ENCODE measurements around the gene RASA3.
A peak's percentile ranks its signal among the peaks of the same experiment; 100 is the strongest.

The RASA3 gene

DNA sequence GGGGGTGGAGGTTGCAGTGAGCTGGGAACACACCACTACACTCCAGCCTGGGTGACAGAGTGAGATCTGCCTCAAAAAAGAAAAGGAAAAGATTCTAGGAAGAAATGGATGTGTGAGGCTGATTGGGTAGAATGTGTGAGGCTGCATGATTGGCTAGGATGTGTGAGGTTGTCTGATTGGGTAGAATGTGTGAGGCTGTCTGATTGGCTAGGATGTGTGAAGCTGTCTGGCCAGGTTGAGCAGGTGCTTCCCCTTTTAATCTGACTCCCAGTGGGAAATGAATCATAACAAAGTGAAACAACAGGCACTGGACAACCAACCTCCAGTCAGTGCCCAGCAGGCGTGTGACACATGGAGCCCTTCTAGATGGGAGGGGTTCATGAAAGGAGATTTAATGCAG lies 173.2 kb downstream of the RASA3 start:
- no peaks in the 10 kb centered on the region for H3K27me3 Mint-ChIP-seq (ENCODE audit: low read depth)
- no peaks in the 10 kb centered on the region for H3K4me1 Mint-ChIP-seq (ENCODE audit: low read depth)
- peaks cover 30% of the 10 kb centered on the region for H3K9me3 Mint-ChIP-seq
- no peak overlapping the region for H3K4me3 Mint-ChIP-seq
- DNase-seq (ENCODE audit: low spot score), result no peak
- no peak overlapping the region for H3K27ac Mint-ChIP-seq
- H3K36me3 Mint-ChIP-seq (ENCODE audit: low read depth), result peaks cover 8% of the 10 kb centered on the region

DNA sequence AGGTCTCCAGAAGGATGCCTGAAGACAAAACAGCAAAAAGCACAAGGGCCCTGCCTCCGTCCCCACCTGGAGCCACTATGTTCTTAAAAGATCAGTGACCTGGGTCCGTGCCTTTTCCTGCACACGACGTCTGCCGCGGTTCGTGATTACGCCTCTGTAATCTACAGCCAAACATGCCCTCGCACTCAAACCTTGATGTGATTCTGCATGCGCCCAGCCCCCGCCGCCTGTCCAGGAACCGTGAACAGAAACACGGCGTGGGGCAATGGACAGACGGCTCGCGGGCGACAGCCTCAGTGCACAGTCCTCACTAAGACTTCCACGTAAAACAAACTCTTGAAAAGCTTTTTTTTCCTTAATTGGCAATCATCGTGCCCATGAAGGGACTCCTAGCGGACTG lies 174.1 kb downstream of the RASA3 start:
- Mint-ChIP-seq H3K36me3 (ENCODE audit: low read depth) (peaks cover 8% of the 10 kb centered on the region), H3K4me1 (ENCODE audit: low read depth) (no peaks in the 10 kb centered on the region), H3K9me3 (peaks cover 30% of the 10 kb centered on the region), H3K27me3 (ENCODE audit: low read depth) (no peaks in the 10 kb centered on the region), H3K27ac (no peak overlapping the region), H3K4me3 (no peak overlapping the region)
- DNase-seq (ENCODE audit: low spot score), result no peak

DNA sequence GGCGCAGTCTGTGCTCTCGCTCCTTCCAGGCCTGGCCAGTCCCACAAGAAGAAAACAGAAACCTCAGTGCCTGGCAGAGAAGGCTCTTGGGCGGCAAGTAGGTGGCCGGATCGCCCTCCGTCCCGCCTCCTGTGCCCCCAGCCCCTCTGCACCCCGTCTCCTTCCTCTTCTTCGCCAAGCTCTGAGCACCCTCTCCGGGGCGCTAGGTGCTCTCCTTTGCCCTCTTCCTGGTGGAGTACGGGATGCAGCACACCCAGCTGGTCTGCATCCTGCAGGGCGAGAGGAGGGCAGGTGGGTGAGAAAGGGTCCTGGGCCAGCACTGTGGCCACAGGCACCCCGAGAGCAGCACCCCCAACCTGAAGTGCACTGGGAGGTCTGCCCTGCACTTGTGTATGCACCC lies 175.9 kb downstream of the RASA3 start:
- no peak overlapping the region for H3K27ac Mint-ChIP-seq
- no peak overlapping the region for H3K4me3 Mint-ChIP-seq
- peaks cover 30% of the 10 kb centered on the region for H3K9me3 Mint-ChIP-seq
- no peaks in the 10 kb centered on the region for H3K4me1 Mint-ChIP-seq (ENCODE audit: low read depth)
- no peak for DNase-seq (ENCODE audit: low spot score)
- no peaks in the 10 kb centered on the region for H3K27me3 Mint-ChIP-seq (ENCODE audit: low read depth)
- peaks cover 8% of the 10 kb centered on the region for H3K36me3 Mint-ChIP-seq (ENCODE audit: low read depth)

DNA sequence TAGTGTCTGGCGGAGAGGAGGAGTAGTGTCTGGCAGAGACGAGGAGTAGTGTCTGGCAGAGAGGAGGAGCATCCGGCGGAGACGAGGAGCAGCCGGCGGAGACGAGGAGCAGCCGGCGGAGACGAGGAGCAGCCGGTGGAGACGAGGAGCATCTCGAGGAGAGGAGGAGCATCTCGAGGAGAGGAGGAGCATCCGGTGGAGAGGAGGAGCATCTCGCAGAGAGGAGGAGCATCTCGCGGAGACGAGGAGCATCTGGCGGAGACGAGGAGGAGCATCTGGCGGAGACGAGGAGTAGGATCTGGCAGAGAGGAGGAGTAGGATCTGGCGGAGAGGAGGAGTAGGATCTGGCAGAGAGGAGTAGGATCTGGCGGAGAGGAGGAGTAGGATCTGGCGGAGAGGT lies 176.7 kb downstream of the RASA3 start:
- Mint-ChIP-seq H3K9me3 (peaks cover 30% of the 10 kb centered on the region), H3K4me3 (no peak overlapping the region), H3K36me3 (ENCODE audit: low read depth) (peaks cover 8% of the 10 kb centered on the region), H3K27me3 (ENCODE audit: low read depth) (no peaks in the 10 kb centered on the region), H3K4me1 (ENCODE audit: low read depth) (no peaks in the 10 kb centered on the region), H3K27ac (no peak overlapping the region)
- no peak for DNase-seq (ENCODE audit: low spot score)

DNA sequence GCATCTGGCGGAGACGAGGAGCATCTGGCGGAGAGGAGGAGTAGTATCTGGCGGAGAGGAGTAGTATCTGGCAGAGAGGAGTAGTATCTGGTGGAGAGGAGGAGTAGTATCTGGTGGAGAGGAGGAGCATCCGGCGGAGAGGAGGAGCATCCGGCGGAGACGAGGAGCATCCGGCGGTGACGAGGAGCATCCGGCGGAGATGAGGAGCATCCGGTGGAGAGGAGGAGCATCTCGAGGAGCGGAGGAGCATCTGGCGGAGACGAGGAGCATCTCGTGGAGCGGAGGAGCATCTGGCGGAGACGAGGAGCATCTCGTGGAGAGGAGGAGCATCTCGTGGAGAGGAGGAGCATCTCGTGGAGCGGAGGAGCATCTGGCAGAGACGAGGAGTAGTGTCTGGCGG lies 177.2 kb downstream of the RASA3 start:
- Mint-ChIP-seq H3K4me1 (ENCODE audit: low read depth) (no peaks in the 10 kb centered on the region), H3K27me3 (ENCODE audit: low read depth) (no peaks in the 10 kb centered on the region), H3K4me3 (no peak overlapping the region), H3K27ac (no peak overlapping the region), H3K9me3 (peaks cover 26% of the 10 kb centered on the region), H3K36me3 (ENCODE audit: low read depth) (peaks cover 6% of the 10 kb centered on the region)
- no peak for DNase-seq (ENCODE audit: low spot score)

- peaks cover 23% of the 10 kb centered on the region for H3K9me3 Mint-ChIP-seq
- no peak overlapping the region for H3K27ac Mint-ChIP-seq
- no peaks in the 10 kb centered on the region for H3K27me3 Mint-ChIP-seq (ENCODE audit: low read depth)
- no peaks in the 10 kb centered on the region for H3K4me1 Mint-ChIP-seq (ENCODE audit: low read depth)
- DNase-seq (ENCODE audit: low spot score), result no peak
- H3K4me3 Mint-ChIP-seq, result no peak overlapping the region
- peaks cover 4% of the 10 kb centered on the region for H3K36me3 Mint-ChIP-seq (ENCODE audit: low read depth)
These were observed 178.2 kb downstream of the RASA3 start for GRCh38 chr13:113954046-113954835.

DNA sequence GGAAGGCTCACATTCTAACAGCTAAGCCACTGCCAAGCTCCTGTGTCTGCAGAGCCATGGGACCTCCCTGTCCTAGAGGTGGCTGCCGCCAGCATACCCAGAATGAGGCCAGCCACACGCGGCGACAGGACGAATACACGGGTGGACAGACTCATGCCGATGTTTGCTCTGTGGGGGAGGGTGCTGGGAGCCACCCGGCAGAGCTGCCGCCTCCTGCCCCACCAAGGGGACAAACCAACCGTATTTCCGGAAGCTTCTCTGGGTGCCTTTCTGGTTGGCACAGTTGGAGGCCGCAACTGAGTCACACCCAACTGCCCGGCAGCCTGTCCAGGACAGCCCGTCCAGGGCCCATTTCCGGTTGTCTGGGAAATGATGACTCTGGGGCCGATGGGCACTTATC lies 178.9 kb downstream of the RASA3 start:
- no peaks in the 10 kb centered on the region for H3K4me1 Mint-ChIP-seq (ENCODE audit: low read depth)
- H3K36me3 Mint-ChIP-seq (ENCODE audit: low read depth), result peaks cover 2% of the 10 kb centered on the region
- H3K27me3 Mint-ChIP-seq (ENCODE audit: low read depth), result no peaks in the 10 kb centered on the region
- no peak for DNase-seq (ENCODE audit: low spot score)
- no peak overlapping the region for H3K27ac Mint-ChIP-seq
- H3K9me3 Mint-ChIP-seq, result peaks cover 17% of the 10 kb centered on the region
- no peak overlapping the region for H3K4me3 Mint-ChIP-seq

DNA sequence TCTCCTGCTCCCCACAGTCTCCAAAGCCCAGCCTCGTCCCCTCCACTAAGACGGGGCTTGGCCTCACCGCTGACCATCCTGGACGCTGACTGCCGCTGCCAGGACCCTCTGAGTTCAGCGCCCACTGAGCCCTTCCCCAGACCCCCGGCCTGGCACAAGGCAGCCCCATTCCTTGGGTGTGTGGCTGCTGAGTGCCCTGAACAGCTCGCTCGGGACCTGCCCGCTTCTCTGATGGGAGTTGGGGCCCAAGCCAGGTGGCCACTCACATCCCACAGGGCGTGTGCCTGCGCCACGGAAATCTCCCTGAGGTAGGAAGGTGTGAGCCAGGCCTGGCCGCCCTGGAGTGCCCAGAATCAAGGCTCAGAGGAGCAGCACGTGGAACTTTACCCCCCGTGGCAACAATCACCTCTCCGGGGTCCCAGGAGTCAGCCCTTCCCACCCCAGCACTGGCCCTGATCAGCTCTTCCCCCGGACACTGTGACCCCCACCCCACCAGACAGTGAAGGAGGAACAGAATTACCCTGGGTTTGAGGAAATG lies 179.4 kb downstream of the RASA3 start:
- H3K36me3 Mint-ChIP-seq (ENCODE audit: low read depth), result peaks cover 2% of the 10 kb centered on the region
- H3K4me3 Mint-ChIP-seq, result no peak overlapping the region

GRCh38 chr13:113952151-113952982 lies 180.1 kb downstream of the RASA3 start:
- no peak overlapping the region for H3K27ac Mint-ChIP-seq
- no peaks in the 10 kb centered on the region for H3K27me3 Mint-ChIP-seq (ENCODE audit: low read depth)
- H3K4me3 Mint-ChIP-seq, result no peak overlapping the region
- DNase-seq (ENCODE audit: low spot score), result no peak
- H3K4me1 Mint-ChIP-seq (ENCODE audit: low read depth), result no peaks in the 10 kb centered on the region
- peaks cover 2% of the 10 kb centered on the region for H3K36me3 Mint-ChIP-seq (ENCODE audit: low read depth)
- H3K9me3 Mint-ChIP-seq, result peaks cover 7% of the 10 kb centered on the region

More for the DNA sequence above, 179.4 kb downstream of the RASA3 start:
- no peak overlapping the region for H3K27ac Mint-ChIP-seq
- H3K4me1 Mint-ChIP-seq (ENCODE audit: low read depth), result no peaks in the 10 kb centered on the region
- peaks cover 12% of the 10 kb centered on the region for H3K9me3 Mint-ChIP-seq
- DNase-seq (ENCODE audit: low spot score), result no peak
- H3K27me3 Mint-ChIP-seq (ENCODE audit: low read depth), result no peaks in the 10 kb centered on the region

GRCh38 chr13:113951246-113951999 lies 181.0 kb downstream of the RASA3 start:
- peaks cover 7% of the 10 kb centered on the region for H3K9me3 Mint-ChIP-seq
- peaks cover 2% of the 10 kb centered on the region for H3K36me3 Mint-ChIP-seq (ENCODE audit: low read depth)
- no peak overlapping the region for H3K27ac Mint-ChIP-seq
- no peaks in the 10 kb centered on the region for H3K4me1 Mint-ChIP-seq (ENCODE audit: low read depth)
- DNase-seq (ENCODE audit: low spot score), result peak; percentile 26
- no peak overlapping the region for H3K4me3 Mint-ChIP-seq
- H3K27me3 Mint-ChIP-seq (ENCODE audit: low read depth), result no peaks in the 10 kb centered on the region

GRCh38 chr13:113950451-113951245 lies 181.8 kb downstream of the RASA3 start:
- H3K9me3 Mint-ChIP-seq, result no peaks in the 10 kb centered on the region
- no peaks in the 10 kb centered on the region for H3K4me1 Mint-ChIP-seq (ENCODE audit: low read depth)
- H3K27me3 Mint-ChIP-seq (ENCODE audit: low read depth), result no peaks in the 10 kb centered on the region
- no peak overlapping the region for H3K4me3 Mint-ChIP-seq
- no peaks in the 10 kb centered on the region for H3K36me3 Mint-ChIP-seq (ENCODE audit: low read depth)
- no peak overlapping the region for H3K27ac Mint-ChIP-seq
- DNase-seq (ENCODE audit: low spot score), result no peak

GRCh38 chr13:113949546-113949945 lies 182.9 kb downstream of the RASA3 start:
- no peaks in the 10 kb centered on the region for H3K36me3 Mint-ChIP-seq (ENCODE audit: low read depth)
- no peaks in the 10 kb centered on the region for H3K4me1 Mint-ChIP-seq (ENCODE audit: low read depth)
- H3K9me3 Mint-ChIP-seq, result no peaks in the 10 kb centered on the region
- H3K27ac Mint-ChIP-seq, result no peak overlapping the region
- H3K4me3 Mint-ChIP-seq, result no peak overlapping the region
- H3K27me3 Mint-ChIP-seq (ENCODE audit: low read depth), result no peaks in the 10 kb centered on the region
- no peak for DNase-seq (ENCODE audit: low spot score)

DNA sequence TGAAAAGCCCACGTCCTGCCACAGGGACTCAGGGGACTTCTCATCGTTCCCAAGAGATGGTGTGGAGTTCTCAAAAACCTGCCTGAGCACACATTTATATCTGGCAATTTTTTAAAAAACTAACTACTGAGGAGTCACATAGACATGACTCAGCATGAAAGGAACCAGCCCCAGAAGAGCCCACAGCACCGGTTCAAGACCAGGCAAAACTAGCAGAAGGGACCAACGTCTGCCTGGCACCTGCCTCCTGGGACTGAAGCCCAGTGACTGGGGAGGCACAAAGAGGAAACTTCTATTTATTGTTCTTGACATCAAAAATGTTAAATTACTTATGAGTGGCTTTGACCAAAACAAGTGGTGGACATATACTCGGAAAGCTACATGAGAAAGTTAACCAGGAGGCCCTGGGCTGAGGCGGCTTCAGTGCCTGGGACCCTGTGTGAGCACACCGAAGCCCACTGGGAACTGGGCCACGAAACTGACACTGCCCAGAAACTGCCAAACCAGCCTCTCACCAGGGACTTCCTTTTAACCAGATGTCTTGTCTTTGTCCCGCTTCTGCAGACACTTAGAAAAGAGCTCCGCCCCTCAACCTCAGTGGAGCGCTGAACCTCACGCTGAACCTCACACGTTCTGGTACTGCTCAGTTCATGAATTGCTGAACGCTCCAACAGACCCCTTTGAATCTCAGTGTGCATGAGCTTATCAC lies 184.2 kb downstream of the RASA3 start:
- DNase-seq (ENCODE audit: low spot score), result no peak
- Mint-ChIP-seq H3K9me3 (no peaks in the 10 kb centered on the region), H3K27me3 (ENCODE audit: low read depth) (no peaks in the 10 kb centered on the region), H3K4me1 (ENCODE audit: low read depth) (no peaks in the 10 kb centered on the region), H3K36me3 (ENCODE audit: low read depth) (no peaks in the 10 kb centered on the region), H3K4me3 (no peak overlapping the region), H3K27ac (no peak overlapping the region)

All from T-helper 2 cell treated with Interferon-gamma antibody and Interleukin-4, amounts not matched to agents 5 μg/mL and 100 μg/mL, for 36 hours (primary cell).